ENCODE results near the gene ANO10. TPM values are rescaled to one million over a fixed set of nuclear protein-coding genes. Genes with fewer than 3 reads are reported as not detected.
"Not testable (repeated sequence)": the region's sequence is repeated elsewhere in the genome, so short reads cannot be mapped to it uniquely, and the experiment has no call there.

Gene ANO10, protein sequence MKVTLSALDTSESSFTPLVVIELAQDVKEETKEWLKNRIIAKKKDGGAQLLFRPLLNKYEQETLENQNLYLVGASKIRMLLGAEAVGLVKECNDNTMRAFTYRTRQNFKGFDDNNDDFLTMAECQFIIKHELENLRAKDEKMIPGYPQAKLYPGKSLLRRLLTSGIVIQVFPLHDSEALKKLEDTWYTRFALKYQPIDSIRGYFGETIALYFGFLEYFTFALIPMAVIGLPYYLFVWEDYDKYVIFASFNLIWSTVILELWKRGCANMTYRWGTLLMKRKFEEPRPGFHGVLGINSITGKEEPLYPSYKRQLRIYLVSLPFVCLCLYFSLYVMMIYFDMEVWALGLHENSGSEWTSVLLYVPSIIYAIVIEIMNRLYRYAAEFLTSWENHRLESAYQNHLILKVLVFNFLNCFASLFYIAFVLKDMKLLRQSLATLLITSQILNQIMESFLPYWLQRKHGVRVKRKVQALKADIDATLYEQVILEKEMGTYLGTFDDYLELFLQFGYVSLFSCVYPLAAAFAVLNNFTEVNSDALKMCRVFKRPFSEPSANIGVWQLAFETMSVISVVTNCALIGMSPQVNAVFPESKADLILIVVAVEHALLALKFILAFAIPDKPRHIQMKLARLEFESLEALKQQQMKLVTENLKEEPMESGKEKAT
- total RNA-seq, result 10 to 100 TPM; 39.6 to 44.2 TPM
- polyA plus RNA-seq (ENCODE audit: insufficient read length in 2 of 2), result 10 to 100 TPM; 33.7 to 37.1 TPM
- long read RNA-seq, donor 1, transcript ANO10-201 (13 exons, 3,212 nt), result major isoform, 9 of 9 reads
- long read RNA-seq, donor 1, partial matches to known transcripts, result 0 of 9 reads
- long read RNA-seq, donor 1, other reads (novel, unspliced or antisense), result 0 of 9 reads
- long read RNA-seq, donor 2, partial matches to known transcripts, result 0 of 9 reads
- long read RNA-seq, donor 2, other reads (novel, unspliced or antisense), result 9 of 9 reads
- long read RNA-seq, donor 3, partial matches to known transcripts, result 0 of 8 reads
- long read RNA-seq, donor 3, other reads (novel, unspliced or antisense), result 5 of 8 reads
- long read RNA-seq, donor 4, partial matches to known transcripts, result 0 of 3 reads
- long read RNA-seq, donor 4, other reads (novel, unspliced or antisense), result 0 of 3 reads

DNA sequence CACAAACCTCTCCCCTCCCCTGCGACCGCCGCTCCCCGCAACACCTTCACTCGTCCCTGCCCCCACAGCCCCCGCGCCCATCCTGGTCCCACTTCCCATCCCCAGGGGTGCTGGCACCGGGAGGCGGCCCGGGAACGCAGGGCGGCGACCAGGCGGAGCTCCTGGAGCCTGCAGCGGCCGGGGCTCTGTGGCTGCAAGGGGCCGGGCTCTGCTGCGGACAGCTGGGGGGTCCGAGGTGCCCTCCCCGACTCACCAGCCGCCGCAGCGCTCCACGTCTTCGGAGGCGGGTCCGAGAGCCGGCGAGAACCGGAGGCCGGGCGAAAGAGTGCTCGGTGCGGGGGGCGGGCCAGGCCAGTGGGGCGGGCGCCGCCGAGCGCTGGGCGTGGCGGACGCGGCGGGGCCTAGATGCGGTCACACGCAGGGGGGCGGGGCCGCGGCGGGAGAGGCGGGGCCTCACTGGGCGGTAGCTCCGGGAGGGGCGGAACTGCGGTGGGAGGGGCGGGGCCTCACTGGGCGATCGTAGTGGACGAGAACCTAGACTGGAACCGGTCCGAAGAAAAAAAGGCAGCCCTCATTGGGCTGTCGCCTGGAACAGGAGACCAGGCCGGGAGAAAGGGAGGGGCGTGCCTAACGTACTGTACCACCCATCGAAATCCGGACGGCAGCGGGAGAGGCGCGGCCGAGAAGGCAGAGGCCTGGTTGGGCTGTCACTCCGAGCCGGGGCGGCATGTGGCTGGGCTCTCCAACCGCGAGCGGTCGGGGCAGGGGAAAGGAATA is at the start of gene ANO10:
ANO10 (minus strand) TSS at position 356 of the 777 bp plus-strand sequence. CDS start 16,159 bp downstream, outside the sequence.
- peak; percentile 88 to 99 (median 95) for DNase-seq (ENCODE audit: low read depth in 4 of 6, low spot score in 6 of 6)
- H3K4me3 ChIP-seq (ENCODE audit: low read depth, low read length), result peak within 1 kb of the TSS; percentile 77
- no peaks in the 10 kb centered on the region for H3K36me3 ChIP-seq (ENCODE audit: control insufficient read depth, insufficient read depth, low read length)
- WGBS (ENCODE audit: insufficient coverage), result under 1% methylated on average over 79 of the region's 80 CpGs
- H3K9me3 ChIP-seq (ENCODE audit: control insufficient read depth, insufficient read depth, low read length), result no peaks in the 10 kb centered on the region
- H3K27ac ChIP-seq (ENCODE audit: low read depth, low read length), result peak within 1 kb of the TSS; percentile 82
- no peaks in the 10 kb centered on the region for H3K27me3 ChIP-seq (ENCODE audit: control insufficient read depth, insufficient read depth, low read length)
- peaks cover 8% of the 10 kb centered on the region for H3K4me1 ChIP-seq (ENCODE audit: control insufficient read depth, insufficient read depth, low read length)

DNA sequence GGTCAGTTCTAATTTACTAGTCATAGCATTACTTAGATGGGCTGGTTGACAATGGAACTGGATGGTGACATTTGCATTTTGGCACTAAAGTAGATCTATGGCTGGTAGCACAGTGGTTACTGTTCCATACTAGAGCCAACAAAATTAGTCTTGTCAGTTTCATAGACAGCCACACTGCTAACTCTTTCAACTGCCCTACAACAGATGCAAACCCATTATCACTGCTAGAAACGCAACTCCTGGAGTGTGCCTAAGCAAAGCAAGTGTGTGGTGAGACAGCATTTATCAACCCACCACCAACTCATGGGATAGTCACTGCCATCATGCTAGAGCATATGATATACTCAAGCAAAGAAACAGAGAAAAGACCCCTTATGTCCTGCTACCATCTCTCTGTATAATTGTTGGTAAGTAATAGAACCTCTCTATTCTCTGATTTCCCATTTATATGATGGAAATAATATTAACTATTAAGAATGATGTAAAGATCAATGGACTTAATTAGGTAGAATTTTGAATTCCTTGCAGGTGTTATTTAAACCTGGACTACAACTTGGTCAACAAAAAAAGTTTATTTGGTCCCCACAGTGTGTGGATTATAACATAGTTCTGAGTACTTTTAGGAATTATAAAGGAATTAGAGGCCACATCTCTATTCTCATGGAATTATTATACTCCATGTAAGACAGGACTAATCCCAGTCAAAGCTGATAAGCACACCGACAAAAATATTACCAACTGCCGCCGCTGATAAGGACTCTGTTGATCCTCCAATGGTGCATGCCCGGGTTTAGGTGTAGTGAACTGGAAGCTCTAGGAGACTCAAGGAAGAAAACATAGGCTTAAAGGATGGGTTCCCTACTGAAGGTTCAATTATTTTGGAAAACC is 49.1 kb upstream of the ANO10 start:
- DNase-seq (ENCODE audit: low read depth in 4 of 6, low spot score in 6 of 6), result no peak
- H3K9me3 ChIP-seq (ENCODE audit: control insufficient read depth, insufficient read depth, low read length), result no peaks in the 10 kb centered on the region
- H3K36me3 ChIP-seq (ENCODE audit: control insufficient read depth, insufficient read depth, low read length), result no peaks in the 10 kb centered on the region
- H3K4me1 ChIP-seq (ENCODE audit: control insufficient read depth, insufficient read depth, low read length), result no peaks in the 10 kb centered on the region
- no peak overlapping the region for H3K4me3 ChIP-seq (ENCODE audit: low read depth, low read length)
- H3K27me3 ChIP-seq (ENCODE audit: control insufficient read depth, insufficient read depth, low read length), result no peaks in the 10 kb centered on the region
- WGBS (ENCODE audit: insufficient coverage), result 100% methylated on average over 1 of the region's 5 CpGs
- H3K27ac ChIP-seq (ENCODE audit: low read depth, low read length), result no peak overlapping the region

DNA sequence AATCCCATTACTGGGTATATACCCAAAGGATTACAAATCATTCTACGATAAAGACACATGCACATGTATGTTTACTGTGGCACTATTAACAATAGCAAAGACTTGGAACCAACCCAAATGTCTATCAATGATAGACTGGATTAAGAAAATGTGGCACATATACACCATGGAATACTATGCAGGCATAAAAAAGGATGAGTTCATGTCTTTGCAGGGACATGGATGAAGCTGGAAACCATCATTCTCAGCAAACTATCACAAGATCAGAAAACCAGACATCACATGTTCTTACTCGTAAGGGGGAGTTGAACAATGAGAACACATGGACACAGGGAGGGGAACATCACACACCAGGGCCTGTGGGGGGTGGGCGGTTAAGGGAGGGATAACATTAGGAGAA is 43.2 kb upstream of the ANO10 start:
- not testable (repeated sequence) for H3K9me3 ChIP-seq (ENCODE audit: control insufficient read depth, insufficient read depth, low read length); H3K4me3 ChIP-seq (ENCODE audit: low read depth, low read length)
- WGBS (ENCODE audit: insufficient coverage), result no CpG with 5 or more reads among the region's 3 CpGs

DNA sequence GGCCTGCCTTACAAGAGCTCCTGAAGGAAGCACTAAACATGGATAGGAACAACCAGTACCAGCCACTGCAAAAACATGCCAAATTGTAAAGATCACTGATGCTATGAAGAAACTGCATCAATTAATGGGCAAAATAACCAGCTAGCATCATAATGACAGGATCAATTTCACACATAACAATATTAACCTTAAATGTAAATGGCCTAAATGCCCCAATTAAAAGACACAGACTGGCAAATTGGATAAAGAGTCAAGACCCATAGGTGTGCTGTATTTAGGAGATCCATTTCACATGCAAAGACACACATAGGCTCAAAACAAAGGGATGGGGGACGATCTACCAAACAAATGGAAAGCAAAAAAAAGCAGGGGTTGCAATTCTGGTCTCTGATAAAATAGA is 39.6 kb upstream of the ANO10 start:
- H3K27me3 ChIP-seq (ENCODE audit: control insufficient read depth, insufficient read depth, low read length); H3K4me3 ChIP-seq (ENCODE audit: low read depth, low read length); H3K36me3 ChIP-seq (ENCODE audit: control insufficient read depth, insufficient read depth, low read length); H3K9me3 ChIP-seq (ENCODE audit: control insufficient read depth, insufficient read depth, low read length); DNase-seq (ENCODE audit: low read depth in 4 of 6, low spot score in 6 of 6); H3K27ac ChIP-seq (ENCODE audit: low read depth, low read length); H3K4me1 ChIP-seq (ENCODE audit: control insufficient read depth, insufficient read depth, low read length): not testable (repeated sequence)
- no CpG with 5 or more reads among the region's 1 CpG for WGBS (ENCODE audit: insufficient coverage)

More for the DNA sequence above, 43.2 kb upstream of the ANO10 start:
- H3K27ac ChIP-seq (ENCODE audit: low read depth, low read length); DNase-seq (ENCODE audit: low read depth in 4 of 6, low spot score in 6 of 6); H3K4me1 ChIP-seq (ENCODE audit: control insufficient read depth, insufficient read depth, low read length); H3K27me3 ChIP-seq (ENCODE audit: control insufficient read depth, insufficient read depth, low read length); H3K36me3 ChIP-seq (ENCODE audit: control insufficient read depth, insufficient read depth, low read length): not testable (repeated sequence)

DNA sequence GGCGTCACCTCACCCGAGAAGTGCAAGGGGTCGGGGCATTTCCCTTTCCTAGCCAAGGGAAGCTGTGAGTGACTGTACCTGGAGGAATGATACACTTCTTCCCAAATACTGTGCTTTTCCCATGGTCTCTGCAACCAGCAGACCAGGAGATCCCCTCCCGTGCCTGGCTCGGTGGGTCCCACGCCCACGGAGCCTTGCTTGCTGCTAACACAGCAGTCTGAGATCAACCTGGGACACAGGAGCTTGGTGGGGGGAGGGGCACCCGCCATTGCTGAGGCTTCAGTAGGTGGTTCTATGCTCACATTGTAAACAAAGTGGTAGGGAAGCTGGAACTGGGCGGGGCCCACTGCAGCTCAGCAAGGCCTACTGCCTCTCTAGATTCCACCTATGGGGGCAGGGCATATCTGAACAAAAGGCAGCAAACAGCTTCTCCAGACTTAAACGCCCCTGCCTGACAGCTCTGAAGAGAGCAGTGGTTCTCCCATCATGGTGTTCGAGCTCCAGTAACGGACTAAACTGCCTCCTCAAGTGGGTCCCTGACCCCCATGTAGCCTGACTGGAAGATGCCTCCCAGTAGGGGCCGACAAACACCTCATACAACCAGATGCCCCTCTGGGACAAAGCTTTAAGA is 37.6 kb upstream of the ANO10 start:
- Histone ChIP-seq H3K27ac (ENCODE audit: low read depth, low read length) (no peak overlapping the region), H3K4me3 (ENCODE audit: low read depth, low read length) (no peak overlapping the region), H3K36me3 (ENCODE audit: control insufficient read depth, insufficient read depth, low read length) (no peaks in the 10 kb centered on the region), H3K9me3 (ENCODE audit: control insufficient read depth, insufficient read depth, low read length) (peaks cover 2% of the 10 kb centered on the region), H3K27me3 (ENCODE audit: control insufficient read depth, insufficient read depth, low read length) (no peaks in the 10 kb centered on the region), H3K4me1 (ENCODE audit: control insufficient read depth, insufficient read depth, low read length) (no peaks in the 10 kb centered on the region)
- WGBS (ENCODE audit: insufficient coverage), result 94% methylated on average over 6 of the region's 13 CpGs
- DNase-seq (ENCODE audit: low read depth in 4 of 6, low spot score in 6 of 6), result no peak

DNA sequence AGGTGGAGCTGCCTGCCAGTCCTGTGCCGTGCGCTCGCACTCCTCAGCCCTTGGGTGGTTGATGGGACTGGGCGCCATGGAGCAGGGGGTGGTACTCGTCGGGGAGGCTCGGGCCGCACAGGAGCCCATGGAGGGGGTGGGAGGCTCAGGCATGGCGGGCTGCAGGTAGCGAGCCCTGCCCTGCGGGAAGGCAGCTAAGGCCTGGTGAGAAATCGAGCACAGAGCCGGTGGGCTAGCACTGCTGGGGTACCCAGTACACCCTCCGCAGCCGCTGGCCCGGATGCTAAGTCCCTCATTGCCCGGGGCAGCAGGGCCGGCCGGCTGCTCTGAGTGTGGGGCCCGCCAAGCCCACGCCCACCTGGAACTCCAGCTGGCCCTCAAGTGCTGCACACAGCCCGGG is 34.6 kb upstream of the ANO10 start:
- not testable (repeated sequence) for H3K4me3 ChIP-seq (ENCODE audit: low read depth, low read length); DNase-seq (ENCODE audit: low read depth in 4 of 6, low spot score in 6 of 6); H3K27ac ChIP-seq (ENCODE audit: low read depth, low read length); H3K4me1 ChIP-seq (ENCODE audit: control insufficient read depth, insufficient read depth, low read length); H3K36me3 ChIP-seq (ENCODE audit: control insufficient read depth, insufficient read depth, low read length); H3K9me3 ChIP-seq (ENCODE audit: control insufficient read depth, insufficient read depth, low read length); H3K27me3 ChIP-seq (ENCODE audit: control insufficient read depth, insufficient read depth, low read length)
- WGBS (ENCODE audit: insufficient coverage), result 97% methylated on average over 18 of the region's 22 CpGs

DNA sequence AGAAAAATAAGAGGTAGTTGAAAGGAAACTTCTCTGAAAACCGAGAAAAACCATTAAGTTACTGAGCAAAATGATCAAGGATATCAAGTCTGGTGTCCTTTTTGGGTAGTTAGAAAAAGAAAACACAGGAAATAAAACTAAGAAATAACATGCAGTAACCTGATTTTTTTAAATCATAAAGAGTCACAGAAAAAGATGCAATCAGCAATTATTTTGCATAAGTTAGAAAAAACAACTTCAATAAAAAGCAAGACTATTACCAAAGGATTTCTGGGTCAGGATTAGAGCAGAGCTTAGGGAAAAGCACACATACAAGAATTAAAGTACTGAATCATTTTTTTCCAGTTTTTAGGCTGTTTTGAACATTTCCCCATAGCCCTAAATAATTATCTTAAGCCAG is 28.5 kb upstream of the ANO10 start:
- no peaks in the 10 kb centered on the region for H3K36me3 ChIP-seq (ENCODE audit: control insufficient read depth, insufficient read depth, low read length)
- H3K27me3 ChIP-seq (ENCODE audit: control insufficient read depth, insufficient read depth, low read length), result no peaks in the 10 kb centered on the region
- no peak overlapping the region for H3K4me3 ChIP-seq (ENCODE audit: low read depth, low read length)
- no peaks in the 10 kb centered on the region for H3K9me3 ChIP-seq (ENCODE audit: control insufficient read depth, insufficient read depth, low read length)
- no CpG with 5 or more reads among the region's 1 CpG for WGBS (ENCODE audit: insufficient coverage)
- H3K27ac ChIP-seq (ENCODE audit: low read depth, low read length), result no peak overlapping the region
- DNase-seq (ENCODE audit: low read depth in 4 of 6, low spot score in 6 of 6), result no peak
- peaks cover 4% of the 10 kb centered on the region for H3K4me1 ChIP-seq (ENCODE audit: control insufficient read depth, insufficient read depth, low read length)

DNA sequence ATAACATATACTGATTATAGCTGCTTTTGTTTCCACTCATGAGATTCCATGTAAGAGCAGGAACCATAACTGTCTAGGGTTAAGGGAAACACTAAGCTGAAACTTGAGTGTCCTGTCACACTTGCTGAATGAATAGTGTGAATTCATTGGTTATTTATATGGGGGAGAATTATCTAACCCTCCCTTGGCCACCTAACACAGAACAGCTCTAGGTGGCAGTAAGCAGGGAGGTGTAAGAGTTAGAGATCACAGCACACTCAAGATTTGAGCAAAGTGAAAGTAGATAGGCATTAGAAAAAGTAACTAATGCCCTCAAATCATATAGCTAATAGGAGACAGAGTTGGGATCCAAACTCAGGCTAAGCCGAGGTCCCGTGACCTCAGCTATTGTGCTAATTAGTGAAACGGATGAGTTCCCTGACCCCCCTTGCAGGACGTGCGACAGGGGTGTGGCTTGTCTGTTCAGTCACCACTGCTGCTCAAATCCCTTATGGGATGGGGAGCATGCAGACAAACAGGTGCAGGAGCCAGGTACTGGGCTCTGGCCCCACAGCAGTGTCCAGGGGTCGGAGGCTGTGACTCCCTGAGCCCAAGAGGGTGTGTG is 27.7 kb upstream of the ANO10 start:
- Histone ChIP-seq H3K27me3 (ENCODE audit: control insufficient read depth, insufficient read depth, low read length) (no peaks in the 10 kb centered on the region), H3K4me3 (ENCODE audit: low read depth, low read length) (no peak overlapping the region)

More for the DNA sequence above, 27.7 kb upstream of the ANO10 start:
- WGBS (ENCODE audit: insufficient coverage), result 39% methylated on average over 6 of the region's 6 CpGs
- DNase-seq (ENCODE audit: low read depth in 4 of 6, low spot score in 6 of 6), result no peak
- no peaks in the 10 kb centered on the region for H3K36me3 ChIP-seq (ENCODE audit: control insufficient read depth, insufficient read depth, low read length)
- H3K9me3 ChIP-seq (ENCODE audit: control insufficient read depth, insufficient read depth, low read length), result no peaks in the 10 kb centered on the region
- H3K4me1 ChIP-seq (ENCODE audit: control insufficient read depth, insufficient read depth, low read length), result peaks cover 4% of the 10 kb centered on the region
- no peak overlapping the region for H3K27ac ChIP-seq (ENCODE audit: low read depth, low read length)

All from spinal cord (tissue), 10 donors.